ENCODE data around the gene ADTRP. TPM values are rescaled to one million over a fixed set of nuclear protein-coding genes. Genes with fewer than 3 reads are reported as not detected.

Gene ADTRP
- total and polyA plus RNA-seq, 2 donors (not counting 1 experiment from before 2014, with no cell fraction given), result 0.18 to 1.2 TPM

DNA sequence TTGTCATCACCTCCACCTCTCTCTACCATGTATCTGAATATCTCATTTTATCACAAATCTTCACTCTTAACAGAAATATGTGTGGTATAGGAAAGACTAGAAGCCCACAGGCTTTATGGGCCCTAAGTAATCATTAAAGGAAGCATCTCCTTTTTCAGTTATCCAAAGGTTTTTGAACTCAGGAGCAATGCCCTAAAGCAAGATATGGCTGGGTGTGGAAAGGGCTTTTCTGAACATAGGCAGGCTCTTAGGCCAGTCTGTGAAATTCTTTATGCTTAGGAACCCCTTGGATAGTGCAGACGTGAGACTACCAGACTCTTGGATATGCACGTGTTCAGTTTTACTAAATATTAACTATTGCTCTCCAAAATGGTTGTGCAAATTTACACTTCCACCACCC, 99.5 kb downstream of the ADTRP start:
- peaks cover 3 to 8% (median 4%) of the 10 kb centered on the region in 3 donors for H3K9me3 ChIP-seq (ENCODE audit: control extremely low read depth in 1 of 3, control insufficient read depth in 2 of 3, insufficient read depth in 1 of 3, low read length in 2 of 3)
- no CpG with 5 or more reads among the region's 2 CpGs for WGBS (ENCODE audit: insufficient coverage)
- no peak overlapping the region for H3K27ac ChIP-seq (ENCODE audit: low read length in 2 of 2)
- no peaks in the 10 kb centered on the region for H3K36me3 ChIP-seq (replicated peaks in 1 of 2; ENCODE audit: control extremely low read depth in 1 of 2, control insufficient read depth in 1 of 2, extremely low read depth in 1 of 2, insufficient read depth in 2 of 2, low read length in 1 of 2)
- DNase-seq (no peak), ATAC-seq (ENCODE audit: low read depth) (no peak)
- H3K9me3 Mint-ChIP-seq (ENCODE audit: insufficient read depth), result peaks cover 12% of the 10 kb centered on the region
- no peaks in the 10 kb centered on the region for H3K4me1 ChIP-seq (ENCODE audit: control insufficient read depth in 2 of 2, insufficient read depth in 2 of 2, low read length in 2 of 2)
- H4K20me1 ChIP-seq (ENCODE audit: control insufficient read depth, insufficient read depth, low read length, poor library complexity, severe bottlenecking), result no peaks in the 10 kb centered on the region
- H3K79me2 ChIP-seq (ENCODE audit: control insufficient read depth, insufficient read depth, low read length), result no peaks in the 10 kb centered on the region
- ChIA-PET CTCF (no interaction called here), POLR2A (no interaction called here)
- no peaks in the 10 kb centered on the region for H3K27me3 ChIP-seq (replicated peaks in 1 of 4; ENCODE audit: control extremely low read depth in 1 of 4, control insufficient read depth in 3 of 4, insufficient read depth in 4 of 4, low read length in 3 of 4)
- H3K4me1 Mint-ChIP-seq, result no peaks in the 10 kb centered on the region
- no peak overlapping the region for H3K9ac ChIP-seq (ENCODE audit: low read length)
- no peak overlapping the region for H3K4me3 ChIP-seq (ENCODE audit: control extremely low read depth in 1 of 5, extremely low read depth in 1 of 5, insufficient read depth in 1 of 5, low read depth in 2 of 5, low read length in 4 of 5)
- TF ChIP-seq, protein P1, sequence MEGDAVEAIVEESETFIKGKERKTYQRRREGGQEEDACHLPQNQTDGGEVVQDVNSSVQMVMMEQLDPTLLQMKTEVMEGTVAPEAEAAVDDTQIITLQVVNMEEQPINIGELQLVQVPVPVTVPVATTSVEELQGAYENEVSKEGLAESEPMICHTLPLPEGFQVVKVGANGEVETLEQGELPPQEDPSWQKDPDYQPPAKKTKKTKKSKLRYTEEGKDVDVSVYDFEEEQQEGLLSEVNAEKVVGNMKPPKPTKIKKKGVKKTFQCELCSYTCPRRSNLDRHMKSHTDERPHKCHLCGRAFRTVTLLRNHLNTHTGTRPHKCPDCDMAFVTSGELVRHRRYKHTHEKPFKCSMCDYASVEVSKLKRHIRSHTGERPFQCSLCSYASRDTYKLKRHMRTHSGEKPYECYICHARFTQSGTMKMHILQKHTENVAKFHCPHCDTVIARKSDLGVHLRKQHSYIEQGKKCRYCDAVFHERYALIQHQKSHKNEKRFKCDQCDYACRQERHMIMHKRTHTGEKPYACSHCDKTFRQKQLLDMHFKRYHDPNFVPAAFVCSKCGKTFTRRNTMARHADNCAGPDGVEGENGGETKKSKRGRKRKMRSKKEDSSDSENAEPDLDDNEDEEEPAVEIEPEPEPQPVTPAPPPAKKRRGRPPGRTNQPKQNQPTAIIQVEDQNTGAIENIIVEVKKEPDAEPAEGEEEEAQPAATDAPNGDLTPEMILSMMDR (IDR thresholded peaks at IDR 0.05), result no peak
- TF ChIP-seq EZH2 (IDR thresholded peaks at IDR 0.05; ENCODE audit: borderline replicate concordance, insufficient read depth, low read depth, low read length, poor library complexity, severe bottlenecking), result no peak
- no peak overlapping the region for H3K4me3 Mint-ChIP-seq
- no peak overlapping the region for H3K4me2 ChIP-seq (replicated peaks; ENCODE audit: low read depth, low read length, poor library complexity, severe bottlenecking)
- peaks cover 18% of the 10 kb centered on the region for H3K27me3 Mint-ChIP-seq
- intact Hi-C loops (cut with micrococcal nuclease), result no loop called here
- H2AFZ ChIP-seq (ENCODE audit: insufficient read depth, low read depth, low read length, poor library complexity, severe bottlenecking), result no peak overlapping the region
- H3K27ac Mint-ChIP-seq, result no peak overlapping the region

DNA sequence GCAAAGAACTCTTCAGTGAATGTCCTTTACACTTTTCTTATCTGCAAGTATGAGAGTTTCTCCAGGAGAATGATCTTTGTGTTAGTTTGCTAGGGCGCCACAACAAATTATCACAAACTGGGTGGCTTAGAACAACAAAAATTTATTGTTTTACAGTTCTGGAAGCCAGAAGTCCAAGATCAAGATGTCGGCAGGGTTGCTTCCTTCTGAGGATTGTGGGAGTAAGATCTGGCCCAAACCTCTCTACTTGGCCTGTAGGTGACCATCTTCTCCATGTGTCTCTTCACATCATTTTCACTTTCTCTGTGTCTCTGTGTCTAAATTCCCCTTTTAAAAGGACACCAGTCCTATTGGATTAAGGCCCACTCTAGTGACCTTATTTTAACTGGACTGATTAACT, 103.0 kb downstream of the ADTRP start:
- Mint-ChIP-seq H3K9me3 (ENCODE audit: insufficient read depth) (peaks cover 7% of the 10 kb centered on the region), H3K27ac (no peak overlapping the region), H3K4me1 (no peaks in the 10 kb centered on the region), H3K27me3 (peaks cover 12% of the 10 kb centered on the region), H3K4me3 (no peak overlapping the region)
- Histone ChIP-seq H3K4me1 (ENCODE audit: control insufficient read depth in 2 of 2, insufficient read depth in 2 of 2, low read length in 2 of 2) (no peaks in the 10 kb centered on the region), H3K4me3 (ENCODE audit: control extremely low read depth in 1 of 5, extremely low read depth in 1 of 5, insufficient read depth in 1 of 5, low read depth in 2 of 5, low read length in 4 of 5) (no peak overlapping the region), H3K36me3 (replicated peaks in 1 of 2; ENCODE audit: control extremely low read depth in 1 of 2, control insufficient read depth in 1 of 2, extremely low read depth in 1 of 2, insufficient read depth in 2 of 2, low read length in 1 of 2) (no peaks in the 10 kb centered on the region), H4K20me1 (ENCODE audit: control insufficient read depth, insufficient read depth, low read length, poor library complexity, severe bottlenecking) (no peaks in the 10 kb centered on the region), H3K9me3 (ENCODE audit: control extremely low read depth in 1 of 3, control insufficient read depth in 2 of 3, insufficient read depth in 1 of 3, low read length in 2 of 3) (peaks cover 3 to 5% (median 4%) of the 10 kb centered on the region in 3 donors), H2AFZ (ENCODE audit: insufficient read depth, low read depth, low read length, poor library complexity, severe bottlenecking) (no peak overlapping the region), H3K4me2 (replicated peaks; ENCODE audit: low read depth, low read length, poor library complexity, severe bottlenecking) (no peak overlapping the region), H3K27me3 (replicated peaks in 1 of 4; ENCODE audit: control extremely low read depth in 1 of 4, control insufficient read depth in 3 of 4, insufficient read depth in 4 of 4, low read length in 3 of 4) (no peaks in the 10 kb centered on the region), H3K79me2 (ENCODE audit: control insufficient read depth, insufficient read depth, low read length) (no peaks in the 10 kb centered on the region), H3K27ac (ENCODE audit: low read length in 2 of 2) (no peak overlapping the region), H3K9ac (ENCODE audit: low read length) (no peak overlapping the region)
- intact Hi-C loops (cut with micrococcal nuclease), result no loop called here
- ChIA-PET POLR2A (no interaction called here), CTCF (no interaction called here)
- ATAC-seq (ENCODE audit: low read depth) (no peak), DNase-seq (no peak)
- TF ChIP-seq, protein P1 (IDR thresholded peaks at IDR 0.05), result peak; percentile 55
- TF ChIP-seq EZH2 (IDR thresholded peaks at IDR 0.05; ENCODE audit: borderline replicate concordance, insufficient read depth, low read depth, low read length, poor library complexity, severe bottlenecking), result no peak
- no CpG with 5 or more reads among the region's 2 CpGs for WGBS (ENCODE audit: insufficient coverage)

Measured in B cell (primary cell).